Cardiac fibroblast (primary cell): ENCODE results near the gene ADNP.

ENCODE experiments used
- DNase-seq, 2 donors: peaks; one replicate each; pipeline versions ENCODE4 v3.0.0 to v3.0.0-alpha.2; 2010; ENCODE audit warnings: low read depth in 2 of 2
- H3K4me3 ChIP-seq, 2 donors: replicated peaks in 1 of 2; 1 replicate in 1 of 2; 2 replicates in 1 of 2; pipeline ENCODE4 v1.5.1; 2011; ENCODE audit warnings: low read depth in 2 of 2, low read length in 2 of 2, mild to moderate bottlenecking in 2 of 2, moderate library complexity in 1 of 2
- CTCF ChIP-seq: IDR thresholded peaks from one replicate; pipeline ENCODE4 v1.5.1; 2011; ENCODE audit warnings: low read depth, mild to moderate bottlenecking, low read length, inconsistent platforms

The ADNP gene

GRCh38 chr20:50932691-50933280 lies 1.5 kb upstream of the ADNP start:
- no peak overlapping the region for H3K4me3 ChIP-seq
- no peak for DNase-seq
- no peak for TF ChIP-seq CTCF

- no peak for TF ChIP-seq CTCF
- DNase-seq, result no peak
- H3K4me3 ChIP-seq, result peak overlapping the region; percentile 23 to 87
Measured at GRCh38 chr20:50932016-50932485, 814 bp upstream of the ADNP start.

- DNase-seq, result no peak
- no peak for TF ChIP-seq CTCF
- peak overlapping the region; percentile 70 to 87 for H3K4me3 ChIP-seq
Measured at GRCh38 chr20:50930976-50931305, 296 bp downstream of the ADNP start.

GRCh38 chr20:50930139-50930975 lies 880 bp downstream of the ADNP start:
- TF ChIP-seq CTCF, result no peak
- no peak for DNase-seq
- peak overlapping the region; percentile 87 for H3K4me3 ChIP-seq

GRCh38 chr20:50929299-50930138 lies 1.7 kb downstream of the ADNP start:
- peak; percentile 99 for TF ChIP-seq CTCF
- peak; percentile 97 to 98 for DNase-seq
- peak overlapping the region; percentile 87 for H3K4me3 ChIP-seq

- TF ChIP-seq CTCF, result peak; percentile 16
- H3K4me3 ChIP-seq, result peak overlapping the region in 1 of 2 donors; percentile 87
- DNase-seq, result no peak
Measured at GRCh38 chr20:50928469-50928868, 2.8 kb downstream of the ADNP start.
